HG02763 (cell line): Measurements from ENCODE around the gene ING4.
"Not testable (repeated sequence)": the region's sequence is repeated elsewhere in the genome, so short reads cannot be mapped to it uniquely, and the experiment has no call there.

Experiments
- ATAC-seq: cut with Tn5 transposase; IDR thresholded peaks from one replicate; pipeline ENCODE4 v1.9.1; 2021; ENCODE audit warnings: mild to moderate bottlenecking, moderate library complexity; ENCODE audit not compliant: unreplicated experiment

The ING4 gene

GRCh38 chr12:6662906-6663742 lies at the start of gene ING4:
ING4 (minus strand) TSS chr12:6663119; CDS start chr12:6663101, 18 bp downstream.
- ATAC-seq = peak; percentile 97

- no peak for ATAC-seq
These were observed 46.1 kb upstream of the ING4 start for GRCh38 chr12:6708960-6709394.

GRCh38 chr12:6708351-6708750 lies 45.4 kb upstream of the ING4 start:
- not testable (repeated sequence) for ATAC-seq

- no peak for ATAC-seq
These were observed 40.7 kb upstream of the ING4 start for GRCh38 chr12:6703631-6704030.

GRCh38 chr12:6701078-6701768 lies 38.3 kb upstream of the ING4 start:
- no peak for ATAC-seq

GRCh38 chr12:6700646-6701051 lies 37.7 kb upstream of the ING4 start, which contains the start of gene PIANP:
PIANP (minus strand) TSS chr12:6700815; CDS start chr12:6698061, 2,754 bp downstream.
- no peak for ATAC-seq

- ATAC-seq = no peak
These were observed 37.2 kb upstream of the ING4 start for GRCh38 chr12:6699989-6700645.

- ATAC-seq = no peak
These were observed 36.5 kb upstream of the ING4 start for GRCh38 chr12:6699259-6699988.

GRCh38 chr12:6698352-6699046 lies 35.6 kb upstream of the ING4 start:
- ATAC-seq = no peak

- ATAC-seq = no peak
These were observed 34.8 kb upstream of the ING4 start for GRCh38 chr12:6697584-6698351.

GRCh38 chr12:6696690-6697583 lies 34.0 kb upstream of the ING4 start:
- no peak for ATAC-seq

GRCh38 chr12:6695313-6696045 lies 32.6 kb upstream of the ING4 start:
- no peak for ATAC-seq

GRCh38 chr12:6694701-6695100 lies 31.8 kb upstream of the ING4 start:
- no peak for ATAC-seq

GRCh38 chr12:6693832-6694355 lies 31.0 kb upstream of the ING4 start:
- ATAC-seq = no peak

- no peak for ATAC-seq
These were observed 30.0 kb upstream of the ING4 start for GRCh38 chr12:6692888-6693287.

GRCh38 chr12:6691473-6691872 lies 28.6 kb upstream of the ING4 start:
- ATAC-seq = no peak
